Karpas-422 (cell line): ENCODE measurements around the gene EMC10. TPM values are rescaled to one million over a fixed set of nuclear protein-coding genes. Genes with fewer than 3 reads are reported as not detected.
A peak's percentile ranks its signal among the peaks of the same experiment; 100 is the strongest.

Experiments used
- DNase-seq: peaks from one replicate; pipeline ENCODE4 v3.0.0-alpha.2; 2015
- H2AFZ ChIP-seq: fragments of 200-600 bp; sonication (generic); 2 replicates; pipeline ENCODE4 v1.6.1; 2014; ENCODE audit warnings: antibody characterized with exemption, low read length, mixed read lengths
- H3K27ac ChIP-seq: fragments of 200-600 bp; sonication (generic); 2 replicates; pipeline ENCODE4 v1.5.1; 2014; ENCODE audit warnings: mild to moderate bottlenecking, low read length, moderate library complexity
- H3K27me3 ChIP-seq: fragments of 200-600 bp; sonication (generic); 2 replicates; pipeline ENCODE4 v1.6.1; 2014; ENCODE audit warnings: low read length, mixed read lengths
- H3K36me3 ChIP-seq: fragments of 200-600 bp; sonication (generic); 2 replicates; pipeline ENCODE4 v1.6.1; 2014; ENCODE audit warnings: low read length, mixed read lengths; ENCODE audit not compliant: insufficient read depth
- H3K4me1 ChIP-seq: fragments of 200-600 bp; sonication (generic); 2 replicates; pipeline ENCODE4 v1.6.1; 2014; ENCODE audit warnings: mild to moderate bottlenecking, low read length, mixed read lengths
- H3K4me2 ChIP-seq: fragments of 200-600 bp; sonication (generic); 2 replicates; pipeline ENCODE4 v1.6.1; 2014; ENCODE audit warnings: low read length, low read depth, mild to moderate bottlenecking; ENCODE audit not compliant: poor library complexity, severe bottlenecking
- H3K4me3 ChIP-seq: fragments of 200-600 bp; sonication (generic); 2 replicates; pipeline ENCODE4 v1.5.1; 2014; ENCODE audit warnings: mild to moderate bottlenecking, antibody characterized with exemption, low read length, mixed read lengths
- H3K79me2 ChIP-seq: fragments of 200-600 bp; sonication (generic); 2 replicates; pipeline ENCODE4 v1.6.1; 2014; ENCODE audit warnings: mild to moderate bottlenecking, low read length, mixed read lengths
- H3K9ac ChIP-seq: fragments of 200-600 bp; sonication (generic); 2 replicates; pipeline ENCODE4 v1.6.0; 2014; ENCODE audit warnings: low read length
- H3K9me2 ChIP-seq: fragments of 200-600 bp; sonication (generic), shearing (Covaris generic); replicated peaks from 2 replicates; pipeline ENCODE4 v1.6.0; 2014; ENCODE audit warnings: mild to moderate bottlenecking, low read length, moderate library complexity; ENCODE audit not compliant: insufficient read depth
- H3K9me3 ChIP-seq: fragments of 300-700, 200-600 bp; sonication (generic); 2 replicates; pipeline ENCODE4 v1.6.1; 2014; ENCODE audit warnings: low read length, mixed read lengths
- H4K20me1 ChIP-seq: fragments of 200-600 bp; sonication (generic); 2 replicates; pipeline ENCODE4 v1.6.1; 2014; ENCODE audit warnings: mild to moderate bottlenecking, antibody characterized with exemption, low read length, low read depth; ENCODE audit not compliant: insufficient read depth
- total RNA-seq: library from RNA; depleted of rRNA; stranded (reverse); fragments of >200 nt; shearing (Covaris generic); gene quantifications from 2 replicates; pipeline ENCODE4 v1.2.3, GENCODE V29; 2014; ENCODE audit warnings: low replicate concordance

Gene EMC10
- total RNA-seq, 1 experiment from 2014 or later: 63.7 TPM

DNA sequence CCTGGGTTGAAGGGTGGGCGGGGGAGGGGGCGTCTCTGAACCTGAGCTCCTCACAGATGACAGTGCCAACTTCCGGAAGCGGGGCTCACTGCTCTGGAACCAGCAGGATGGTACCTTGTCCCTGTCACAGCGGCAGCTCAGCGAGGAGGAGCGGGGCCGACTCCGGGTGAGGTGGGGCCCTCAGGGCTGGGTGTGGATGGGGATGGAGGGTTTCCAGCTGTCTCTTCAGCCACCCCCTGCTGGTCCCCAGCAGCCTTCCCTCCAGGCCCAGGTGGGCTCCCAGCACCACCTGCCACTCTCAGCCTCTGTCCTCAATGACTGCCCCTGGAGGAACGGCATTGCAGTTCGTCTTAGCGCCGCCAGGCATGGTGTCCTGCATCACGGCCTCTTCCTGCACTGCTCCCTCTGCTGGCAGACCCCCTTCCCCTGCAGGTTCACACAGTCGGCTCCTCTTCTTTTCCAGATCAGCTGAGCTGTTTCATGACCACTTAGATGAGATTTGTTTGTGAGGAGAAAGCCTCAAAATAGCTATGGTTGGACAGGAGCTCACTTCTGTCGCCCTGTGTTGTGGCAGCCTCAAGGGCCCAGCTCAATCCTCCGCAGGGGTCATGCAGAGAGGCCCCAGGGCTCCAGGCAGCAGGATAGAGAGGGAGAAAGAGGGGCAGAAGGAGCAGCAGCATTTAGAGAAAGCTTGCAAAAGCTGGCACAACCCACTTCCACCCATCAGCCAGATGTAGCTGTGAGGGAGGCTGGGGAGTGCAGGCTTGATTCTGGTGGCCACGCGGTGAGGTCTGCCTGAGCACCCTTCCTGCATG is 2.8 kb downstream of the EMC10 start:
- no peaks in the 10 kb centered on the region for H3K9me2 ChIP-seq
- H3K27ac ChIP-seq: no peak overlapping the region
- no peak overlapping the region for H3K4me2 ChIP-seq
- H3K9me3 ChIP-seq: peaks cover 9% of the 10 kb centered on the region
- DNase-seq: peak; percentile 65
- H3K79me2 ChIP-seq: peaks cover 29% of the 10 kb centered on the region
- no peak overlapping the region for H2AFZ ChIP-seq
- peaks cover 55% of the 10 kb centered on the region for H3K36me3 ChIP-seq
- H3K4me3 ChIP-seq: no peak overlapping the region
- H4K20me1 ChIP-seq: no peaks in the 10 kb centered on the region
- peaks cover 8% of the 10 kb centered on the region for H3K4me1 ChIP-seq
- no peaks in the 10 kb centered on the region for H3K27me3 ChIP-seq
- no peak overlapping the region for H3K9ac ChIP-seq

DNA sequence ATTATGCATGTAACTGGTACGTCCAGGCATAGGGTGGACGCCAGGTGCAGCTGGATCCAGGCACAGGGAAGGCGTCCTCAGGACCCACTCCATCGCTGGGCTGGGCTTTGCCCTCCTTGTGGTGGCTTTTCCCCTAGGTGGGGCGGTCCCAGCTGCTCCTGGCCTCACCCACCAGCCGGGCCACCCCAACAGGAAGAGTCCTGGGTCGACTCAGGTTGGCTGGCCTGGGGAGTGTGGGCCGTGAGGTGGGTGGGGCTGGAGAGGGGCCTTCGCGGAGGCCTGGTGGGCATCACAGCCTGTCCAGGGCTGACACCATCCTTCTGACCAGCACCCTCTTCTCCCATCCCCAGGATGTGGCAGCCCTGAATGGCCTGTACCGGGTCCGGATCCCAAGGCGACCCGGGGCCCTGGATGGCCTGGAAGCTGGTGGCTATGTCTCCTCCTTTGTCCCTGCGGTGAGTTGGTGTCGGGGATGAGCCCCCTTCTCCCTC is 3.5 kb downstream of the EMC10 start:
- Histone ChIP-seq H2AFZ (no peak overlapping the region), H4K20me1 (no peaks in the 10 kb centered on the region), H3K27ac (no peak overlapping the region), H3K9ac (no peak overlapping the region), H3K27me3 (no peaks in the 10 kb centered on the region), H3K4me1 (peaks cover 8% of the 10 kb centered on the region), H3K4me2 (no peak overlapping the region), H3K36me3 (peaks cover 60% of the 10 kb centered on the region), H3K4me3 (no peak overlapping the region), H3K79me2 (peaks cover 29% of the 10 kb centered on the region), H3K9me3 (peaks cover 11% of the 10 kb centered on the region), H3K9me2 (no peaks in the 10 kb centered on the region)
- DNase-seq: no peak

DNA sequence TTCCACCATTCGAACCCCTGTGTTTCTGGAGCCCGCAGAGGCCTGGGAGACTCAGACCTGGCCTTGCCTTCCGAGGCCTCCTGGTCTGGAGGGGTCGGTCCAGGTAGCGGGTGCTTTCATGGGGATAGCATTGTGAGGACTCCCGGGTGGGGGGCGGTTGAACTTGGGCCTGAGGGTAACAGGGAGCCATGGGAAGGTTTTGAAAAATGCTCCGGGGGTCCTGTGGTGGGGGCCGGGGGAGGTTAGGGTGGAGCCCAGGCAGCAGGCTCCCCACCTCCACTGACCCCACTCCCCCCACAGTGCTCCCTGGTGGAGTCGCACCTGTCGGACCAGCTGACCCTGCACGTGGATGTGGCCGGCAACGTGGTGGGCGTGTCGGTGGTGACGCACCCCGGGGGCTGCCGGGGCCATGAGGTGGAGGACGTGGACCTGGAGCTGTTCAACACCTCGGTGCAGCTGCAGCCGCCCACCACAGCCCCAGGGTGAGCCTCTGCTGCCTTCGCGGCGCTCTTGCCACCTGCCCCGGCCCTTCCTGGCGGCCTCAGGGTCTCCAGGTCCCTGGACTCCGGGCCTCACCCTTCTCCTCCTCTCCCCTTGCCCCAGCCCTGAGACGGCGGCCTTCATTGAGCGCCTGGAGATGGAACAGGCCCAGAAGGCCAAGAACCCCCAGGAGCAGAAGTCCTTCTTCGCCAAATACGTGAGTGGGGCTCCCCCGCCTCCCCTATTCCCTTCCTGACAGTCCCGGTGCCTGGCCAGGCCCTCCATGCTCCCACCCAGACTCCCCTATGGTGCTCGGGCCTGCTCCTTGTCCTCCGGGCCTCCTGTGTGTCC is 4.2 kb downstream of the EMC10 start:
- no peak overlapping the region for H3K4me3 ChIP-seq
- peaks cover 18% of the 10 kb centered on the region for H3K9me3 ChIP-seq
- DNase-seq: no peak
- no peaks in the 10 kb centered on the region for H3K9me2 ChIP-seq
- H3K79me2 ChIP-seq: peaks cover 29% of the 10 kb centered on the region
- no peaks in the 10 kb centered on the region for H3K27me3 ChIP-seq
- H3K4me1 ChIP-seq: peaks cover 8% of the 10 kb centered on the region
- H3K9ac ChIP-seq: no peak overlapping the region
- H4K20me1 ChIP-seq: no peaks in the 10 kb centered on the region
- peaks cover 61% of the 10 kb centered on the region for H3K36me3 ChIP-seq
- H3K27ac ChIP-seq: no peak overlapping the region
- H2AFZ ChIP-seq: no peak overlapping the region
- no peak overlapping the region for H3K4me2 ChIP-seq

DNA sequence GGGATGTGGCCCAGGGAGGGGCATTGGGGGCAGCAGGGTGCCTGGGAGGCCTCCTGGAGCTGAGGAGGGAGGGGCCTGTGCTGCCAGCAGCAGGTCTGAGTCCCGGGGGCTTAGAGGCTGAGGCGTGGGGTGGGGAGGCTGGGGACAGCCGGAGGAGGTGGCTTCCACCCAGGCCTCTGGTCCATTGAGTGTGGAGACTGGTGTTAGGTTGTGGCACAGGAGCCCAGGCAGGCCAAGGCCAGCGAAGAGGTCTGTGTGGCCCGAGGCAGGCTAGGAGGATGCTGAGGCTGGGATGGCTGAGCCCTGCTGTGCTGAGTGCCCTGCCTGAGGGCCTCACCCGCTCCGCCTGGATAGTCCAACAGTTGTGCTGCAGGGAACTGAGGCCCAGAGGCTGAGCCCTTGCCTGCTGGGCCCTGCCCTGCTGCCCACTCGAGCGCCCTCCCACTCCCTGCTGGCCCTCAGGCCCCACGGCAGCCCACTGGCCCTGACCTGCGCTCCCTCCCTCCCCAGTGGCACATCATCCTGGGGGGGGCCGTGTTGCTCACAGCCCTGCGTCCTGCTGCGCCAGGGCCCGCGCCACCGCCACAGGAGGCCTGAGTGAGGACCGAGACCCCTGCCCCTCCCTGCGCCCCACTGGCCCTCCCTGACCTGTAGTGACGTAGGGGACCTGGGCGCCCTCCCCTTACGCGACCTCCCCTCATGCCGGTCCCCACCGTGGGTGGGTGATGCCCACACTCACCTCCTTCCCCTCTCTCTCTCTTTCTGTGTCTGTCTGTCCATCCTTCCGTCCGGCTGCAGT is 5.2 kb downstream of the EMC10 start:
- no peaks in the 10 kb centered on the region for H3K9me2 ChIP-seq
- peaks cover 27% of the 10 kb centered on the region for H3K79me2 ChIP-seq
- no peak overlapping the region for H3K4me2 ChIP-seq
- DNase-seq: no peak
- peaks cover 61% of the 10 kb centered on the region for H3K36me3 ChIP-seq
- H3K4me1 ChIP-seq: peaks cover 8% of the 10 kb centered on the region
- no peak overlapping the region for H2AFZ ChIP-seq
- no peak overlapping the region for H3K4me3 ChIP-seq
- H3K9ac ChIP-seq: no peak overlapping the region
- H3K27ac ChIP-seq: no peak overlapping the region
- peaks cover 28% of the 10 kb centered on the region for H3K9me3 ChIP-seq
- H4K20me1 ChIP-seq: no peaks in the 10 kb centered on the region
- H3K27me3 ChIP-seq: no peaks in the 10 kb centered on the region

DNA sequence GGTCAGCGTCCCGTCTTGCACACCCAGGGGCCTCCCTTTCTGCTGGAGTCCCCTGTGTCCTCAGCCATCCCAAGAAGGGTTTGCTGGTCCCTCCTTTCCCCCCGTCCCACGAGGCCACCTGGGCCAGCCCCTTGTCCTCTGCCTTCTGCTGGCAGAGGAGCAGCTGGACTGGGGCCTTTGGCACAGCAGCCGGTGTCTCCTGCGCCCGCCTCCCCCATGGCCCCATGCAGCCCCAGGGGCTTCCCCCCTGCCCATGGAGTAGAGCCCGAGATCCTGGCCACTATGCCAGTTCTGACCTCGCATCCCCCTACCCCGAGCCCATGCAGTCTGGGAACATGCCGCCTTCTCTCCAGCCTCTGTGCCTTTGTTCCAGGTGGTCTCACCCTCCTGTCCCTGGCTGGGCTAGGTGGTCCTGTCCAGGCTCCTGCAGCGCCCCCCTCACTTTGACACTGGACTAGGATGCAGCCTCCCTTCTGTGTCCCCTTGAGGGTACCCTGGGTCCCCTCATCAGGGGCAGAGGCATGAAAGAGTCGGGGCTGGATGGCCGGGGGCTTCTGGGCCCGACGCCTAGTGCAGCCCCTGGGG is 6.1 kb downstream of the EMC10 start:
- Histone ChIP-seq H3K27ac (no peak overlapping the region), H3K9ac (no peak overlapping the region), H3K4me2 (no peak overlapping the region), H3K79me2 (peaks cover 19% of the 10 kb centered on the region), H3K36me3 (peaks cover 61% of the 10 kb centered on the region), H3K9me3 (peaks cover 30% of the 10 kb centered on the region), H4K20me1 (0 out of 2 replicates have a peak, but pooled peaks cover 3% of the 10 kb centered on the region), H3K4me3 (no peak overlapping the region), H2AFZ (no peak overlapping the region), H3K4me1 (peaks cover 3% of the 10 kb centered on the region), H3K27me3 (no peaks in the 10 kb centered on the region), H3K9me2 (no peaks in the 10 kb centered on the region)
- DNase-seq: no peak

DNA sequence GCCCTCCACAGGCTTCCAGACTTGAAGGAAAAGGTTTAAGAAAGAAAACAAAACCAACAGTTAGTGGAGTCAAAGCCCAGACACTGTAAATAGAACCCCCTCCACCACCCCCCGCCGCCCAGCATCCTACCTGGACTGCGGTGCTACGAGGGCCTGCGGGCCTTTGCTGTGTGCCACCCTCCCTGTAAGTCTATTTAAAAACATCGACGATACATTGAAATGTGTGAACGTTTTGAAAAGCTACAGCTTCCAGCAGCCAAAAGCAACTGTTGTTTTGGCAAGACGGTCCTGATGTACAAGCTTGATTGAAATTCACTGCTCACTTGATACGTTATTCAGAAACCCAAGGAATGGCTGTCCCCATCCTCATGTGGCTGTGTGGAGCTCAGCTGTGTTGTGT is 6.6 kb downstream of the EMC10 start:
- Histone ChIP-seq H3K4me3 (no peak overlapping the region), H3K36me3 (peaks cover 55% of the 10 kb centered on the region), H3K9ac (no peak overlapping the region), H3K27ac (no peak overlapping the region), H3K9me2 (no peaks in the 10 kb centered on the region), H3K79me2 (peaks cover 14% of the 10 kb centered on the region), H3K27me3 (no peaks in the 10 kb centered on the region), H3K4me2 (no peak overlapping the region), H3K4me1 (no peaks in the 10 kb centered on the region), H4K20me1 (0 out of 2 replicates have a peak, but pooled peaks cover 4% of the 10 kb centered on the region), H3K9me3 (peaks cover 27% of the 10 kb centered on the region), H2AFZ (no peak overlapping the region)
- no peak for DNase-seq

DNA sequence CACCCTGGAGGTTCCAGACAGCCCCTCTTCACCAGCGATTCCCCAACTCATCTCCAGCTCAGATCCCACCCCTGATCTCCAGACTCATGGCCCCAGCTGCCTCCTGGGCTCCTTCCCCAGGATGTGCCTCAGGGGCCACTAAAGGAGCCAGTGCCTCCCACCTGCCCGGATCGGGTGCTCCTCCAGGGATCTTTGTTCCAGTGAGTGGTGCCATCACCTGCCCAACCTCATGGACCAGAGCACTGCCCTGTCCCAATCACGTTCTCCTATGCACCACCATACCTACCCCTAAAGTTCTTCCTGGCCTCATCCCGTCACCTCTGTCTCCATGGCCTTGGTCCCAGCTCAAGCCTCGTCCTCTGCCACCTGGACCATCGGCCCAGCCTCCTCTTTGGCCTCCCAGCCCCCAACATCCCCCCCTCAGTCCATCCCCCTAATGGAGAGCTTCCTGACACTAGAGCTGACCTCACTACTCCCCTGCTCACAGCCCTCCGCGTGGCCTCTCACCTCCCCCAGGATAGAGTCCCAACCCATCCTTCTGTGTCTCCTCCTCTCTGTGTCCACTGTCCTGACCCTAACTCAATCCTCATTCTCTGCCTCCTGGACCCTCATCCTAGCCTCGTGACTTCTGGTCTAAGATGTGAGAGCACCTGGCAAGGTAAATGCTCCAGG is 9.1 kb downstream of the EMC10 start:
- Histone ChIP-seq H3K9ac (no peak overlapping the region), H2AFZ (no peak overlapping the region), H3K27me3 (no peaks in the 10 kb centered on the region), H3K4me1 (no peaks in the 10 kb centered on the region), H4K20me1 (0 out of 2 replicates have a peak, but pooled peaks cover 4% of the 10 kb centered on the region), H3K9me2 (no peaks in the 10 kb centered on the region), H3K9me3 (peaks cover 20% of the 10 kb centered on the region), H3K79me2 (no peaks in the 10 kb centered on the region), H3K36me3 (peaks cover 30% of the 10 kb centered on the region), H3K27ac (no peak overlapping the region), H3K4me2 (no peak overlapping the region), H3K4me3 (no peak overlapping the region)
- DNase-seq: no peak
